Raji (cell line): Measurements from ENCODE around the gene IGFLR1.

Experiments used
- POLR2A ChIP-seq: IDR thresholded peaks from 2 replicates; pipeline ENCODE4 v1.6.1; 2011; ENCODE audit warnings: low read depth, low read length, control low read depth; ENCODE audit not compliant: insufficient read depth

Gene IGFLR1

DNA sequence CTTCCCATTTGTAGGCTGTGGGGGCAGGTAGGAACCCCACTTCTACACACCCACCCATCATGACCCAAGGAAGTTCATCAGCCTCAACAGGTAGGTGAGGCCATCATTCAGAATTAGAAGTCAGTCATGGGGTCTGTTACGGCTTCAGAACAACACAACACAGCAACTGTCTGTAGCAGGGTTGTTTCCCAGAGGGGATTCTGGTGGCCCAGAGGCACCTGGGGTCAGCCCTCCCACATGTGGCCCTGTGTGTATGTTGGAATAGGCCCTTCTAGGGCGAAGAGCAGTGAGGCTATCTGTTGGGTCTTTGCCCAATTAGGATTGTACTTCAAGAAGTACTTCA lies 3.4 kb downstream of the IGFLR1 start:
- TF ChIP-seq POLR2A: no peak

DNA sequence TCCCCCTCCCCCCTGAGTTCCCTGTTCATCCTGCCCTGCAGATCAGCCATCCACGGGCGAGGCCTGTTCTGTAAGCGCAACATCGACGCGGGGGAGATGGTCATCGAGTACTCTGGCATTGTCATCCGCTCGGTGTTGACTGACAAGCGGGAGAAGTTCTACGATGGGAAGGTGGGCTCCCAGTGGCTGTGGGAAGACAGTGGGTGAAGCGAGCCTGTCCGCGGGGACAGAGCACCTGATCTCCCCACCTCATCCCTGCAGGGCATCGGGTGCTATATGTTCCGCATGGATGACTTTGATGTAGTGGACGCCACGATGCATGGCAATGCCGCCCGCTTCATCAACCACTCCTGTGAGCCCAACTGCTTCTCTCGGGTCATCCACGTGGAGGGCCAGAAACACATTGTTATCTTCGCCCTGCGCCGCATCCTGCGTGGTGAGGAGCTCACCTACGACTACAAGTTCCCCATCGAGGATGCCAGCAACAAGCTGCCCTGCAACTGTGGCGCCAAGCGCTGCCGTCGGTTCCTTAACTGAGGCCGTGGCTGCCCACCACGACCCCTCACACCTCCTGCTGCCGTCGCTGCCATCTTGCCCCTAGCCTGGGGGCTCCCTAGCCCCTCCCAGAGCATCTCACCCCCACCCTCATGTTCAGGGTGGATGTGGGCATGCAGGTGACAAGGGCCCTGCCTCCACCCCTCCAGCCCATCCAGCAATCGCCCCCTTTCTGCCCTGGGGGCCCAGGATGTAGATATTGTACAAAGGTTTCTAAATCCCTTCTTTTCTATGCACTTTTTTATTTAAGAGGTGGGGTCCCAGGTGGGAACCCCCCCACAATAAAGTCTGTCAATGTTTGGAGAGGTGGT lies 4.0 kb downstream of the IGFLR1 start:
- no peak for TF ChIP-seq POLR2A

DNA sequence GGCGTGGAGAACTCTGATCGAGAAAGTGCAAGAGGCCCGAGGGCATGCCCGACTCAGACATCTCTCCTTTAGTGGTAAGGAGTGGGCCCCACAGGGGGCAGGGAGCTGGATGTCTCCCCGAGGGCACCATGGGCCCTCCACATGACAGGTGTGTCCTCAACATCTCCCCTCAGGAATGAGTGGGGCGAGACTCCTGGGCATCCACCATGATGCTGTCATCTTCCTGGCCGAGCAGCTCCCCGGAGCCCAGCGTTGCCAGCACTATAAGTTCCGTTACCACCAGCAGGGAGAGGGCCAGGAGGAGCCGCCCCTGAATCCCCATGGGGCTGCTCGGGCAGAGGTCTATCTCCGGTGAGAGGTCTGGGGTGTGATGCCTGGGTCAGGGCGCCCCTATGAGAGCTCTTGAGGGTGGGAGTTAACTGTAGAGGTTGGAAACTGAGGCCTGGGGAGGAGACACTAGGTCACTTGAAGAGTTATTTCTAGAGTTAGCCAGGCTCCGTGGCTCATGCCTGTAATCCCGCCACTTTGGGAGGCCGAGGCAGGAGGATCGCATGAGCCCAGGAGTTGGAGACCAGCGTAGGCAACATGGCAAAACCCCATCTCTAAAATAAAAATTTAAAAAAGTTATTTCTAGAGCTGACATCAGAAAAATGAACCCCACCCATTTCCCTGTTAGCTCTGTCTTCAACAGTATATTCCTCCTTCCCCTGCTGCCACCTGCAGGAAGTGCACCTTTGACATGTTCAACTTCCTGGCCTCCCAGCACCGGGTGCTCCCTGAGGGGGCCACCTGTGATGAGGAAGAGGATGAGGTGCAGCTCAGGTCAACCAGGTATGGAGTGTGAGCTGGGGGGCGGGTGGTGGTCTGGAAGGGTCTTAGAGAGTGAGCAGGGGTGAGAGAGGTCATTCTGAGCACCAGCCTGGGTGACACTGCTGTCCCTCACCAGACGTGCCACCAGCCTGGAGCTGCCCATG lies 5.1 kb downstream of the IGFLR1 start:
- no peak for TF ChIP-seq POLR2A

DNA sequence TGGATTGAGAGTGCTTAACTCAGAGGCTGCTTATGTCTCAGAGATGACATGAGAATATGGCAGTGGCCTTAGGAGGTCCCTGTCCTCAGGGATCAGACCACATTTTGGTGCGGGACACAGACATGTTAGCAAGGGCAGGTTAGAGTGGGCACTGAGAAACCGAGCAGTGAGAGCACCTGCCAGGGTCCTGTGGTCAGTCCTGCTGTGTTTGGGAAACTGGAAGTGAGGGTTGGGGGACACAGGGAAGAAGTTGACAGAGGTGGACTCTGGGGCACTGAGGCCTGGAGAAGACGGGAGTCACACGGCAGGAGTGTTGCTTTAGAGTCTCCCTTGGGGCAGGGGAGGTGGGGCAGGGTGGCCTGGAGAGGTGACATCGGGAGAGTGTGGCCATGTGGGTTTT lies 7.4 kb downstream of the IGFLR1 start:
- TF ChIP-seq POLR2A: no peak

DNA sequence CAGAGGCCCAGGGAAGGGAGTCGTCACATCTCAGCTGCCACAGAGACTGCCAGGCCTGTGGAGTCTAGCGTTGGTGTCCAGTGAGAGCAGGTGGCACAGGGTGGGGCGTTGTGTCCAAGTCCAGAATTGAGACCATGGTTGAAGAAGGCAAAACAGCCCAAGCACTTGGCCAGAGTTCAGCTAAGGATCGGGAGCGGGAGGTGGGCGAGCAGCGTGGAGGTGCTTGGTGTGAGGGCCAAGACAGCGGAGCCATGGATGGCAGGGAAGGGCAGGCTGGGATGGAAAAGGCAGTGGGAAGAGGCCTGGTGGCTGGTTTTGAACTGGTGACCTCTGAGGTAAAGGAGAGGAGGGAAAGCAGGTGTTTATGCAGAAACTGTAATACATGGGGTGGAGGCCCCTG lies 8.0 kb downstream of the IGFLR1 start:
- no peak for TF ChIP-seq POLR2A

DNA sequence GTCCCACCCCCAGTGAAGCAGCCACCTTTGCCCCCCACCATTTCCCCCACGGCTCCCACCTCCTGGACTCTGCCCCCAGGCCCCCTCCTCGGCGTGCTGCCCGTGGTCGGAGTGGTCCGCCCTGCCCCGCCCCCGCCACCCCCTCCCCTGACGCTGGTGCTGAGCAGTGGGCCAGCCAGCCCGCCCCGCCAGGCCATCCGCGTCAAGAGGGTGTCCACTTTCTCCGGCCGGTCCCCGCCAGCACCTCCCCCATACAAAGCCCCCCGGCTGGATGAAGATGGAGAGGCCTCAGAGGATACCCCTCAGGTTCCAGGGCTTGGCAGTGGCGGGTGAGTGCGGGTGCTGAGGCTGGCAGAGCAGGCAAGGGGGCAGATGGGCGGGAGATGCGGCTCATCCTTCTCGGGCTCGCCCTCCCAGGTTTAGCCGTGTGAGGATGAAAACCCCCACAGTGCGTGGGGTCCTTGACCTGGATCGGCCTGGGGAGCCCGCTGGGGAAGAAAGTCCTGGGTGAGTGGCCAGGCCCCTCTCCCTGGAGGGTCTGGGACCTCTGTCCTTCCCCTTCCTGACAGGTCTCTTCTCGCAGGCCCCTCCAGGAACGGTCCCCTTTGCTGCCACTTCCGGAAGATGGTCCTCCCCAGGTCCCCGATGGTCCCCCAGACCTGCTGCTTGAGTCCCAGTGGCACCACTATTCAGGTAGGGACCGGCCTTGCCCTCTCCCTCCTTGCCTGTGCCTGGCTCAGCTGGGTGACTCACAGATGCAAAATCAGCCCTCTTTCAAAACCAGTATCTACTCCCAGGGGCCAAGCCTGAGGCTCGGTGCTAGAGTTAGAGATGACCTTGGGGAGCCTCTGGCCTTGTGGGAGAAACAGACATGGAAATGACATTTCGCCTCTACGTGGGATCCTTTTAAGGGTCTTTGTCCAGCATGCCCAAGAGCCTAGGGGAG lies 8.8 kb downstream of the IGFLR1 start:
- no peak for TF ChIP-seq POLR2A

DNA sequence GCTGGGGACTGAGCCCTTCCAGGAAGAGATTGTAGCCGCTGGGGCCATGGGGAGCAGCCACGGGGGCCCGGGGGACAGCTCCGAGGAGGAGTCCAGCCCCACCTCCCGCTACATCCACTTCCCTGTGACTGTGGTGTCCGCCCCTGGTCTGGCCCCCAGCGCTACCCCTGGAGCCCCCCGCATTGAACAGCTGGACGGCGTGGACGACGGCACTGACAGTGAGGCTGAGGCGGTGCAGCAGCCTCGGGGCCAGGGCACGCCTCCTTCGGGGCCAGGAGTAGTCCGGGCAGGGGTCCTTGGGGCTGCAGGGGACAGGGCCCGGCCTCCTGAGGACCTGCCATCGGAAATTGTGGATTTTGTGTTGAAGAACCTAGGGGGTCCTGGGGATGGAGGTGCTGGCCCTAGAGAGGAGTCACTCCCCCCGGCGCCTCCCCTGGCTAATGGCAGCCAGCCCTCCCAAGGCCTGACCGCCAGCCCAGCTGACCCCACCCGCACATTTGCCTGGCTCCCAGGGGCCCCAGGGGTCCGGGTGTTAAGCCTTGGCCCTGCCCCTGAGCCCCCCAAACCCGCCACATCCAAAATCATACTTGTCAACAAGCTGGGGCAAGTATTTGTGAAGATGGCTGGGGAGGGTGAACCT lies 9.6 kb downstream of the IGFLR1 start:
- TF ChIP-seq POLR2A: no peak

DNA sequence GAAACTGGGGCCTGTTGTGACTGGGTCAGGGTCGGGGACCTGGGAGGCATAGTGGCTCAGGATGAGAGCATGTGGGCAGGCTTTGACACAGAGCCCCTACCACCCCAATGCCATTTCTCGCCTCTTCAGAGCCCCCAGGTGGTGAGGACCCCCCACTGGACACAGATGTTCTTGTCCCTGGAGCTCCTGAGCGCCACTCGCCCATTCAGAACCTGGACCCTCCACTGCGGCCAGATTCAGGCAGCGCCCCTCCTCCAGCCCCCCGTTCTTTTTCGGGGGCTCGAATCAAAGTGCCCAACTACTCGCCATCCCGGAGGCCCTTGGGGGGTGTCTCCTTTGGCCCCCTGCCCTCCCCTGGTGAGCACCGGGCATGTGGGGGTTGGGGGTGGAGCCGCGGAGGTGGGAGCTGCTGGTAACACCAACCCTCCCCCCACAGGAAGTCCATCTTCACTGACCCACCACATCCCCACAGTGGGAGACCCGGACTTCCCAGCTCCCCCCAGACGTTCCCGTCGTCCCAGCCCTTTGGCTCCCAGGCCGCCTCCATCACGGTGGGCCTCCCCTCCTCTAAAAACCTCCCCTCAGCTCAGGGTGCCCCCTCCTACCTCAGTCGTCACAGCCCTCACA lies 10.4 kb downstream of the IGFLR1 start:
- TF ChIP-seq POLR2A: no peak

DNA sequence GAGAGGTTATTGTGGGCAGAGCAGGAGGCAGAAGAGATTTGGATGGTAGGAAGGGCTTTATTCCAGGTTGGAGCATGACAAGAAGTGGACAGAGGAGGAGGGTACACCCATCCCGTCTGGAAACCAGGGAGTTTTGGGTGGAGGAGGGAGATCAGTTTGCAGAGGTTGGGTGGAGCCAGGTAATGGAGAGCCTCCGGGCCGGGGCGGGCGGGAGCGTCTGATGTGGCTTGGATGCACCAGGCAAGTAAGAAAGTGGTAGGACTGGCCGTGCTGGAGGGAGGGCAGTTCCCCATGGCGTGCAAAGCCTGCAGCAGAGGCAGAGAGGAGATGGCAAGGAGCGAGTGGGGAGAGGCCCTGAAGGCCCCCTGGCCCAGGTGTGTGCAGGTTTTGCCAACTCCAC lies 10.9 kb downstream of the IGFLR1 start:
- no peak for TF ChIP-seq POLR2A

DNA sequence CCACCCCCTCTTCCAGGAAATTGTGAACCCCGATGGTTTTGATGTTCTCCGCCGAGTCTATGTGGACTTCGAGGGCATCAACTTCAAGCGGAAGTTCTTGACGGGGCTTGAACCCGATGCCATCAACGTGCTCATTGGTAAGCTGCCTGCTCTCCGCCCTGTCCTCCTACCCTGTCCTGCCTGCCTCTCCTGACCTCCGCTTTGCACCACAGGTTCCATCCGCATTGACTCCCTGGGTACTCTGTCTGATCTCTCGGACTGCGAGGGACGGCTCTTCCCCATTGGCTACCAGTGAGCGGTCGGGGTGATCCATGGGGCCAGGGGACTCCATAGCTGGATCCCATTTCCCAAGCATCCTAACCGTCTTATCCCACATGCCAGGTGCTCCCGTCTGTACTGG lies 11.9 kb downstream of the IGFLR1 start:
- TF ChIP-seq POLR2A: no peak

DNA sequence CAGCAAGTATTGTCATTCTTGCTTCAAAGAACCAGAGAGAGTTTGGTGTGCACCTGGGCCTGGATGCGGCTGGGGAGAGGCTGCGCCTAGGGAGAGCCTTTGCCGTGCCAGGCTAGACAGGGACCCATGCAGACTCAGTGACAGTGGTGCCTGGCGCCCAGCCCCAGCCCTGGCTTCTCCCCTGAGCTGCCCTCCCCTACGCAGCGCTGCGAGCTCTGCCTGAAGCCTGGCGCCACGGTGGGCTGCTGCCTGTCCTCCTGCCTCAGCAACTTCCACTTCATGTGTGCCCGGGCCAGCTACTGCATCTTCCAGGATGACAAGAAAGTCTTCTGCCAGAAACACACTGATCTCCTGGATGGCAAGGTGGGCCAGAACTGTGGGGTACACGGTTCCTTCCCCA lies 12.5 kb downstream of the IGFLR1 start:
- TF ChIP-seq POLR2A: no peak

DNA sequence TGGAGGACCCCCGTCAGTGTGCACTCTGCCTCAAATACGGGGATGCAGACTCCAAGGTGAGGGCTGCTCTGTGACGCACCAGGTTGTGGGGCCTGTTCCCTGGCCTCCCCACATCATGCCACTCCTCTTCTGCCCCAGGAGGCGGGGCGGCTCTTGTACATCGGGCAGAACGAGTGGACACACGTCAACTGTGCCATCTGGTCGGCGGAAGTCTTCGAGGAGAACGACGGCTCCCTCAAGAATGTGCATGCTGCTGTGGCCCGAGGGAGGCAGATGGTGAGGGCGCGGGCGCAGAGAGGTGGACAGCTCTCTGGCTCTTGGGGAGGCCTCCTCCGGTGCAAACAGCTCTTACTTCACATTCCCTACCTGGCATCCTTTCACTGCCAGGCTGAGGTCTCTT lies 13.2 kb downstream of the IGFLR1 start:
- no peak for TF ChIP-seq POLR2A

DNA sequence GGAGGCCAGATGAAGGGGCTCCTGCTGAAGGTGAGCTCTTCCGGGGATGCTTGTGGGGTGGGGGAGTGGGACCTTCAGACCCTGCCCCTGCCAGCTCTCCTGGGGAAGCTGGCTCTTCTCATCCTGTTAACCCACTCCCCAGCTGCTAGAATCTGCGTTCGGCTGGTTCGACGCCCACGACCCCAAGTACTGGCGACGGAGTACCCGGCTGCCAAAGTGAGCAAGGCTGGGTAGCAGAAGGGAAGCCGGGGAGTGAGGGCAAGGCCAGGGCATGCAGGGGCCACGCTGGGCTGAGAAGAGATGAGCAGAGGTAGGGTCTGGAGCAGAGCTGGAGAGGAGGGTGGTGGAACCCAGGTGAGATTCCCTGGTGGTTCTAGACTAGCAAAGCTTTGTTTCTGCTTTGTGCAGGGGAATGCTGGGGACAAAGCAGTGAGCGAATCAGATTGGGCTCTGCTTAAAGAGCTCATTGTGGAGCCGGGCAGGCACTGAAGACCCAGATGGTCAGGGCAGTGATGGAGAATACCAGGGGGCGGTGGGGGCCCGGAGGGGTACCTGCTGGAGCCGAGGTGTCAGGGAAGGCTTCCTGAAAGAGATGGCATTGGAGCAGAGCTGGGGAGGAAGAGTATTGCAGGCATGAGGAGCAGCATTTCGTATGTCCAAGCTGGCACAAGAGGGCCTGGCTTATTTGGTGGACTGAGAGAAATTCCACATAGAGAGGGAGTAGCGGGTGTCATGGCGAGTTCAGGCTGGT lies 14.1 kb downstream of the IGFLR1 start:
- no peak for TF ChIP-seq POLR2A
